NCI-H774 (cell line): ENCODE data around the gene TF.
"Not testable (repeated sequence)": the region's sequence is repeated elsewhere in the genome, so short reads cannot be mapped to it uniquely, and the experiment has no call there.

Source experiments
- DNase-seq: peaks from one replicate; lab custom pipeline; 2025; lab: John Stamatoyannopoulos, UW

Gene TF

DNA sequence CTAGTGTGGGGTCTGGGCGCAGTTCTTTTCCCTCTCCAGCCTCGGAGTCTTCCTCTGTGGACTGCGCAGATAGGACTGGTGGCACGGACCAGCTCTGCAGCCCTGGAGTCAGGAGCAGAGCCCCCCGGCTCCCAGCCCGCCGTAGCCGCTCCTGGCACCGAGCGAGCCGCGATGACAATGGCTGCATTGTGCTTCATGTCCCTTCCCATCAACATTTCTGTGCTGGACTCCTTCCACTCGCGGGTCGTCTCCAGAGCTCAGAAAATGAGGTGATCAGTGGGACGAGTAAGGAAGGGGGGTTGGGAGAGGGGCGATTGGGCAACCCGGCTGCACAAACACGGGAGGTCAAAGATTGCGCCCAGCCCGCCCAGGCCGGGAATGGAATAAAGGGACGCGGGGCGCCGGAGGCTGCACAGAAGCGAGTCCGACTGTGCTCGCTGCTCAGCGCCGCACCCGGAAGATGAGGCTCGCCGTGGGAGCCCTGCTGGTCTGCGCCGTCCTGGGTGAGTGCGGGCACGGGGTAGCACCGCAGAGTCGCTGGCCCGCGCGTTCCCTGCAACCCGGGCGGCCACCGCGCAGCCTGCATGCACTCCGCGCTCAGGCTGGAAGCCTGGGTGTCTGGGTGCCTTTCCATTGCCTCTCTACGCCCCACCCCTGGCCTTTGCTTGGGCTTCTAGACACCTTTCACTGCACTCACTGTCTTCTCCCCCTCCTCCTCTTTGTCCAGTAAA is at the start of gene TF:
Gene TF, plus strand, starts transcription at position 413 of the 731 bp plus-strand sequence. Its CDS starts 48 bp downstream, at position 461.
- DNase-seq = no peak

- no peak for DNase-seq
These were observed 48.2 kb upstream of the TF start for GRCh38 chr3:133697960-133698359.

GRCh38 chr3:133699467-133699866 is 46.7 kb upstream of the TF start:
- DNase-seq = no peak

DNA sequence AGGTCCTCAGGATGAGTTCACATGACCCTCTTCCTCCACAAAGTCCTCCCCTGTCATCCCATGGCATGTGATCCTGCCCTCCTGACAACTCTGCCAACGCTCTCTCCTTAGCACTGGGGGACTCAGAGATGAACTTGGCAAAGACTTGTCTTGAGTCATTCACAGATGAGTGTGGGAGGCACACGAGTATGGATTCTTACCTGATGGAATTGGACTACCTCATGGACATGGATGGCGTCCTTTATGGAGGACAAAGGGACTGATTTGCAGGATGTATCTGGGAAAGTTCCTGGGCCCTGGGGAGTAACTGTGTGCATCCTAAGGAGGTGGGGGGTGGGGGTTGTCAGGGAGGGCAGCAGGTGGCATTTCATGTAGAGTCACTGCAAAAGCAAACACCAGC is 46.3 kb upstream of the TF start:
- DNase-seq = no peak

GRCh38 chr3:133700351-133700750 is 45.8 kb upstream of the TF start:
- no peak for DNase-seq

- DNase-seq = no peak
These were observed 44.5 kb upstream of the TF start for GRCh38 chr3:133701435-133702358.

- DNase-seq = no peak
These were observed 42.3 kb upstream of the TF start for GRCh38 chr3:133703915-133704314.

- no peak for DNase-seq
These were observed 40.2 kb upstream of the TF start for GRCh38 chr3:133706033-133706432.

- DNase-seq = no peak
These were observed 36.9 kb upstream of the TF start for GRCh38 chr3:133709139-133709750.

DNA sequence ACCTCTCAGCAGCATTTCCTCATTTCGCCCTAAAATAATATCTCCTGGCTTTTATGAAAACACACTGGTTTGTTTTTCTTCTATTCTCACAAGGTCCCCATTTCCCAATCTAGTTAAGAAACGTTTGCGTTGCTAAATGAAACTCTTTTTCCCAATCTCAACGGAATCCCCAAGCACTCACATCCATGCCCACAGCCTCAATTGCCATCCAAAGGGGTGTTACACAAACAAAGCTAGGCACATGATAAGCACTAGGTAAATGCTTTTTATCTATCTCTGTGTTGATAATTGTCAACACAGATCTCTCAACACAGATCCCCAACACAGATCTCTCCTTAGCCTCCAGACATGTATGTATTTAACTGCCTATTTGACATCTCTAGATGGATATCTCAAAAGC is 35.2 kb upstream of the TF start:
- DNase-seq = no peak

DNA sequence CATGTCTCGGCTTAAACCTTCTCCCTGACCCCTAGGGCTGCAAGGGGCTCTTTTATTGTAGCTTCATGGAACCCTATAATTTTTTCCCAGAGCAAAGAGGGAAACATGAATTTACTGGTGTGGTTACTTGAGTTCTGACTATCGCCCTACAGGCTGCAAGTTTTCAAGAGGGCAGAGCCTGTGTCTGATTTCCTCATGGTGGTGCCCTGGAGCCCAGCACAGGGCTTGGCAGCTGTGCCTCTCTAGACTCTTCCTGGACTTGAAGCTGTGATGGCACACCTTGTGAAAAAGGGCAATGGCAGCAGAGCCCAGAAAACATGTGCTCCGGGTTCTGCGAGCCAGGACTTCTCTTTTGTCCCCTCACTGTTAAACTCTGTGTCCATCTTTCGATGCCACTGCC is 34.2 kb upstream of the TF start:
- DNase-seq = no peak

DNA sequence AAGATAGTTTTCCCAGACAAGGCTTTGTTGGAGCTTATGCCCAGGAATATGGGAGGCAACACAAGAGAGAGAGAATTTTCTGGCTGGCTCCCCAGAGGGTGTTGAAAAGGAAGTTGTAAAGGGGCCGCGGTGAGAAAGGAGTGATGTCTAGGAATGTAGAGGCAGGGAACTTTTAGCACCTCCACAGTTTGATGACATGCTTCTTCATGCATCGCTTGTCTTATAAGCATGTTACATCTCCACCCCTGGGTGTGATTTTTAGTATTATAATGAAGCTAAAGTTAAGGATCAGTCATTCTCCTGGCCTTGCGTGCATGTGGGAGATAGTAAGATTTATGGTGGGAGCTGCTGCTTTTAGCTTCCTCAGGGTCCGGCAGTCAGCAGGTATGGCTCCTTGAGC is 32.8 kb upstream of the TF start:
- no peak for DNase-seq

DNA sequence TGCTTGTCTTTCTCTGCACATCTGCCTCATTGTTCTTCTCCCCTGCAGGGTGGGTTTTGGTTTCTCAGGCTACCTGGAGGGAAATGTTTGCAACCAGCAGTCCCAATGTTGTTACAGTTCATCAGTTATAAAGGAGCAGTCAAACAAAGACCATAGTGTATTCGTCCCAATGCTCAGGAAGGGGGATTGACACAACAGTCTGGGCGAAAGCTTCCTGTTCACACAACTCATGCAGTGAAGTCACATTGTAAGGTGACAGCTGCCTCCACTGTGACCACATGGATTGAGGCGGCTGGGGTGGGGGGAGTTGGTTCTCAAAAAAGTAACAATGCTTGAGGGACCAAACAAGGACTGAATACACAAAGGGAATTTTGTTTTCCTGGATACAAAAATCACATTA is 28.8 kb upstream of the TF start:
- no peak for DNase-seq

- no peak for DNase-seq
These were observed 23.3 kb upstream of the TF start for GRCh38 chr3:133722935-133723334.

- no peak for DNase-seq
These were observed 15.2 kb upstream of the TF start for GRCh38 chr3:133730993-133731392.

DNA sequence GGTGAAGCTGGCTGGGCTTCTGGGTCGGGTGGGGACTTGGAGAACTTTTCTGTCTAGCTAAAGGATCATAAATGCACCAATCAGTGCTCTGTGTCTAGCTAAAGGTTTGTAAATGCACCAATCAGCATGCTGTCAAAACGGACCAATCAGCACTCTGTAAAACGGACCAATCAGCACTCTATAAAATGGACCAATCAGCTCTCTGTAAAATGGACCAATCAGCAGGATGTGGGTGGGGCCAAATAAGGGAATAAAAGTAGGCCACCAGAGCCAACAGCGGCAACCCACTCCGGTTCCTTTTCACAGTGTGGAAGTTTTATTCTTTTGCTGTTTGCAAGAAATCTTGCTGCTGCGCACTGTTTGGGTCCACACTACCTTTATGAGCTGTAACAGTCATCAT is 14.0 kb upstream of the TF start:
- not testable (repeated sequence) for DNase-seq

DNA sequence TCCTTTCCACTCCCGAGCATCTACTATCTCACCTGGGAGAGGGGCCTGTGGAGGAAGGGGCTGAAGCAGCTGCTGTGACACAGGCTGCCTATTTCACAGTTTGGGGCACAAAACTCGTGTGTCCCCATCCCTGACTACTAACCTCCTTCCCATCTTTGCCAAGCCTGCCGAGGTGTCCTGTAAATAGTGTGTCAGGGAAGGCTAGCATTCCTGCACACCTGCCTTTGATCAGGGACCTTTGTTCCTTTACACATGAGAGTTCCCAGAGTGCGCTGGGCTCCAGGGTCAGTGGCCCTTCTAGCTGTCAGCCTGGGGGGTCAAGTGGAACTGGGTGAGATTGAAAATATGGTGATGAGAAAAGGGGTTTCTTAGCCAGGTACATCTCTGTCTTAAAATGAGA is 13.0 kb upstream of the TF start:
- no peak for DNase-seq

DNA sequence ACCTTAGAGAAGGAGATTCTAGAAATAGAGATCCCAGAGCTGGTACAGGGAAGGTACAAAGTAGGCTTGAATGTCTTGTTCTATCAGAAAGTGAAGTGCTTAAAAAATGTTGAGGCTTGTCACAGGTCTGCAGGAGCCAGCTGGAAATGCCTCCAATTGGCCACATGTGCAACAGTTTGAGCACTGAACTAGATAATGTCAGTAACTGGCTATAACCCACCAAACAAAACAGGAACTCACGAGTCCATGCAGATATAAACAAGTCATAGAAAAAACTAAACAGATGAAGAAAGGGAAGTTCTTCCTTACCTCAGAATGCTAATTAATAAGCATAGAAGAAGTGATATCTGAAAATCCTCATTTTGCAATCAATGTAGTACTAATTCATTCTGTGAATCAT is 11.9 kb upstream of the TF start:
- DNase-seq = no peak

GRCh38 chr3:133742351-133743091 is 3.7 kb upstream of the TF start:
- peak; percentile 2 for DNase-seq

DNA sequence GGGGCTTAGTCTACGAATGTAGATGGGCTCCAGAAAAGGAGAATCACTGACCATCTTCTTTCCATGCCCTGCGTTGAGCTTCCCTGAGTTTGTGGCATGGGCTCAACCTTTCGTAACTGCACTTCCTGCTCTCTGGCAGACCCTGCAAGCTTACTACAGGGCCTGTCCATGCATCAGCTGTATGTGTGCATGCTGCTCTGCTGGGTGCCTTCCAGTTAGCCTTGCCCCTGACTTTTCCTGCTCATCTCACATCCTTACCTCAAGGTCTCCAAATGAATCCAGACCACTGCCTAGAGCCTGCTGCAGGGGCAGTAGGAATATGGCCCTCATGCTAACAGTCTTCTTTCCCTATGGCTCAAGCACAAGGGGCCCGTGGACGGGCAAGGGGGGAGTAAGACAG is 2.0 kb upstream of the TF start:
- DNase-seq = no peak

DNA sequence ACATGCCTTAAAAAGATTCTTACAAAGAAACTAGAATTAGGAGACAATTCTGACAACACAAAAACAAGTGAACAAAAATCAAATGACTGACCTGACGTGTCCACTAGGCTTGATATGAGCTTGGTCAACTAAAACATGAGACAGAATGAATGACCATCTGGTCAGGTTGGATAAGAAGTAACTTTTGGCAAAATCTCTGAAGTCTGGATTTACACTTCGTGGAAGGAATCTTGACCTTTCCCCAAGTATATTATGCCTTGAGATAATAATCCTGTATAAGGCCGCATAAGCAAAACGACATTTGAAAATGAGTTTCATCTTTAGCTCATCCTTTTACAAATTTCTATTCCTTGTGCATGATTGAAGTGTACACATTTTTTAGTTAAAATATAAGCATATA is 1.1 kb upstream of the TF start:
- DNase-seq = no peak

GRCh38 chr3:133746712-133747066 is 496 bp downstream of the TF start:
- no peak for DNase-seq
